ENCODE measurements around the gene FTO. TPM values are rescaled to one million over a fixed set of nuclear protein-coding genes. Genes with fewer than 3 reads are reported as not detected.

FTO gene
- total RNA-seq, 4 donors from 2014 or later: 125 to 182 (median 164) TPM

- Histone ChIP-seq H3K27ac (no peak overlapping the region), H3K4me1 (peaks cover 7 to 26% of the 10 kb centered on the region in 2 donors), H3K36me3 (no peaks in the 10 kb centered on the region), H3K4me3 (replicated peaks in 1 of 3) (no peak overlapping the region), H3K27me3 (no peaks in the 10 kb centered on the region), H3K9me3 (no peaks in the 10 kb centered on the region)
- TF ChIP-seq, protein P1, sequence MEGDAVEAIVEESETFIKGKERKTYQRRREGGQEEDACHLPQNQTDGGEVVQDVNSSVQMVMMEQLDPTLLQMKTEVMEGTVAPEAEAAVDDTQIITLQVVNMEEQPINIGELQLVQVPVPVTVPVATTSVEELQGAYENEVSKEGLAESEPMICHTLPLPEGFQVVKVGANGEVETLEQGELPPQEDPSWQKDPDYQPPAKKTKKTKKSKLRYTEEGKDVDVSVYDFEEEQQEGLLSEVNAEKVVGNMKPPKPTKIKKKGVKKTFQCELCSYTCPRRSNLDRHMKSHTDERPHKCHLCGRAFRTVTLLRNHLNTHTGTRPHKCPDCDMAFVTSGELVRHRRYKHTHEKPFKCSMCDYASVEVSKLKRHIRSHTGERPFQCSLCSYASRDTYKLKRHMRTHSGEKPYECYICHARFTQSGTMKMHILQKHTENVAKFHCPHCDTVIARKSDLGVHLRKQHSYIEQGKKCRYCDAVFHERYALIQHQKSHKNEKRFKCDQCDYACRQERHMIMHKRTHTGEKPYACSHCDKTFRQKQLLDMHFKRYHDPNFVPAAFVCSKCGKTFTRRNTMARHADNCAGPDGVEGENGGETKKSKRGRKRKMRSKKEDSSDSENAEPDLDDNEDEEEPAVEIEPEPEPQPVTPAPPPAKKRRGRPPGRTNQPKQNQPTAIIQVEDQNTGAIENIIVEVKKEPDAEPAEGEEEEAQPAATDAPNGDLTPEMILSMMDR (IDR thresholded peaks at IDR 0.05): no peak
- TF ChIP-seq POLR2A (IDR thresholded peaks at IDR 0.05): no peak
- intact Hi-C loops (cut with DNase I): no loop called here
- no peak for DNase-seq
- 92 to 93% methylated on average over 7 of the region's 7 CpGs for WGBS, 2 donors
Measured at GRCh38 chr16:53804467-53804866, 100.5 kb downstream of the FTO start.

- no peak for DNase-seq
- H3K4me3 ChIP-seq (replicated peaks in 1 of 3): no peak overlapping the region
- no peak overlapping the region for H3K27ac ChIP-seq
- TF ChIP-seq, protein P1 (IDR thresholded peaks at IDR 0.05): no peak
- TF ChIP-seq POLR2A (IDR thresholded peaks at IDR 0.05): no peak
- H3K36me3 ChIP-seq: no peaks in the 10 kb centered on the region
- intact Hi-C loops (cut with DNase I): no loop called here
- no peaks in the 10 kb centered on the region for H3K9me3 ChIP-seq
- WGBS, 2 donors: 93 to 97% methylated on average over 2 of the region's 2 CpGs
- no peaks in the 10 kb centered on the region for H3K27me3 ChIP-seq
- H3K4me1 ChIP-seq: peaks cover 14 to 32% of the 10 kb centered on the region in 2 donors
Measured at GRCh38 chr16:53805113-53805512, 101.2 kb downstream of the FTO start.

GRCh38 chr16:53805752-53806151, 101.8 kb downstream of the FTO start:
- Histone ChIP-seq H3K36me3 (no peaks in the 10 kb centered on the region), H3K4me1 (peaks cover 18 to 37% of the 10 kb centered on the region in 2 donors), H3K27ac (no peak overlapping the region), H3K27me3 (no peaks in the 10 kb centered on the region), H3K9me3 (no peaks in the 10 kb centered on the region), H3K4me3 (replicated peaks in 1 of 3) (no peak overlapping the region)
- intact Hi-C loops (cut with DNase I): no loop called here
- 63 to 65% methylated on average over 4 of the region's 4 CpGs for WGBS, 2 donors
- no peak for TF ChIP-seq POLR2A (IDR thresholded peaks at IDR 0.05)
- TF ChIP-seq, protein P1 (IDR thresholded peaks at IDR 0.05): no peak
- no peak for DNase-seq

- WGBS, 2 donors: 87 to 88% methylated on average over 8 of the region's 8 CpGs
- TF ChIP-seq POLR2A (IDR thresholded peaks at IDR 0.05): no peak
- TF ChIP-seq, protein P1 (IDR thresholded peaks at IDR 0.05): no peak
- intact Hi-C loops (cut with DNase I): no loop called here
- H3K4me3 ChIP-seq (replicated peaks in 1 of 3): no peak overlapping the region
- H3K9me3 ChIP-seq: no peaks in the 10 kb centered on the region
- peaks cover 0 to 4% of the 10 kb centered on the region in 2 donors for H3K36me3 ChIP-seq
- H3K27ac ChIP-seq: no peak overlapping the region
- no peak for DNase-seq
- H3K4me1 ChIP-seq: peaks cover 21 to 42% of the 10 kb centered on the region in 2 donors
- H3K27me3 ChIP-seq: no peaks in the 10 kb centered on the region
Measured at GRCh38 chr16:53809088-53809932, 105.4 kb downstream of the FTO start.

GRCh38 chr16:53812914-53813313, 109.0 kb downstream of the FTO start:
- peaks cover 17 to 31% of the 10 kb centered on the region in 2 donors for H3K4me1 ChIP-seq
- H3K27ac ChIP-seq: no peak overlapping the region
- H3K9me3 ChIP-seq: no peaks in the 10 kb centered on the region
- intact Hi-C loops (cut with DNase I): no loop called here
- no peak overlapping the region for H3K4me3 ChIP-seq (replicated peaks in 1 of 3)
- H3K36me3 ChIP-seq: peaks cover 0 to 4% of the 10 kb centered on the region in 2 donors
- DNase-seq: no peak
- TF ChIP-seq, protein P1 (IDR thresholded peaks at IDR 0.05): no peak
- no peak for TF ChIP-seq POLR2A (IDR thresholded peaks at IDR 0.05)
- 72 to 85% methylated on average over 2 of the region's 2 CpGs for WGBS, 2 donors
- H3K27me3 ChIP-seq: no peaks in the 10 kb centered on the region

Data from thyroid gland (tissue), 4 donors.